HG03354 (cell line): ENCODE results near the gene MTRF1.
A peak's percentile ranks its signal among the peaks of the same experiment; 100 is the strongest.

ENCODE experiments used
- ATAC-seq: cut with Tn5 transposase; IDR thresholded peaks from one replicate; pipeline ENCODE4 v1.9.1; 2021; ENCODE audit warnings: mild to moderate bottlenecking; ENCODE audit not compliant: unreplicated experiment, poor library complexity, severe bottlenecking

The MTRF1 gene

GRCh38 chr13:41231025-41231677, 32.2 kb downstream of the MTRF1 start:
- no peak for ATAC-seq

GRCh38 chr13:41229356-41229755, 34.0 kb downstream of the MTRF1 start:
- no peak for ATAC-seq

GRCh38 chr13:41224113-41225110, 39.0 kb downstream of the MTRF1 start:
- ATAC-seq: no peak

DNA sequence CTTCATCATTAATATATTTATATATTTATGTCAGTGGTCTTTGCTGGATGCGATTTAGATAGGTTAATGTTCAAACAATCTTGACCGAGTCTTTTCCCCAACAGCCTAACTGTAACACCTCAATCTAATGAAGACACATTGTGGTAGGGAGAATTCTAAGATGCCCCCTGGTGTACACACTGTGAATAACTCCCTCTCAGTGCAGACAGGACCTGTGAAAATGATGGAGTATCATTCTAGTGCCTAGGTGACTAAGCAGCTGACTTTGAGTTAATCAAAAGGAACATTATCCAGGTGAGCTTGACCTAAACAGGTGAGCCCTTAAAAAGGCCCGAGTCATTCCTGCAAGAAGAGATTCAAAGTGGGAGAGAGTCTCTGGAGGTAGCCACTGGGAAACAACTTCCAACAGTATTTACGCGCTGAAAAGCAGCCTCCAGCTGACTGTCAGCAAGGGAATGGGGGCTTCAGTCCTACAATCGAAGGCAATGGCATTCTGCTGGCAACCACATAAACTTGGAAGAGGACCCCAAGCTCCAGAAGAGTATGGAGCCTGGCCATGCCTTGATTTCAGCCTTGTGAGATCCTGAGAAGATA, 41.0 kb downstream of the MTRF1 start:
- peak; percentile 85 for ATAC-seq

DNA sequence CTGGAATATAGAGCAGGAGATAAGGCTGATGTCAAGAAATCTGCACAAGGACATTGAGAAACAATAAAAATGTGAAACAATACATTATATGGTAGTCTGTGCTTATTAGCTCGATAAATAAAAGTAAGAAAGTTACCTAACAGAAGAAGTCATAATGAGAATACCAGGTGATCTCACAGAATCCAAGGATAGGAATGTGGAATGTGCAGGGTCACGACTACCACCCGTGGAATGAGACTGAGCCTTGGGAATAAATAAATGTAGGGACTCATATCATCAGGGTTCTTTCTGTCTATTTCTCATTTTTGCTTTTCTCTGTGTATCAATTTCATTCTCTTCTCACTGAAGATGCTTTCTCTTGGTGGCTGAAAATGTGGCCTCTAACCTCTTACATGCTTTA, 43.0 kb downstream of the MTRF1 start:
- no peak for ATAC-seq

- ATAC-seq: no peak
These were observed 47.2 kb downstream of the MTRF1 start for GRCh38 chr13:41216160-41216559.

DNA sequence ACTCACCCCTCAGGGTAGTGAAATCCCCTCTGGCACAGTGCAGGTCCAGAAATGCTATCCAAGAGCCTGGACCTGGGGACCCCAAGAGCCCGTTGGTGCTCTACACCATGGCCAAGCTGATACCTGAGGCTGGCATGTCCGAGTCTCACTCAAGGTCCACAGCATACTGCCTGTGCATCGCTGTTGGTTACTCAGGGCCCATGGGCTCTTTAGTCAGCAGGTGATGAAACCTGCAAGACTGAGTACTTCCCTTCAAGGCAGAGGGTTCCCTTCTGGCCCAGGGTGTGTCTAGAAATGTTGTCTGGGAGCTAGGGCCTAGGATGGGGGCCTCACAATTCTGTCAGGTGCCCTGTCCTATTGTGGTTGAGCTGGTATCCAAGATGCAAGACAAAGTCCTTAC, 49.5 kb downstream of the MTRF1 start:
- ATAC-seq: no peak

DNA sequence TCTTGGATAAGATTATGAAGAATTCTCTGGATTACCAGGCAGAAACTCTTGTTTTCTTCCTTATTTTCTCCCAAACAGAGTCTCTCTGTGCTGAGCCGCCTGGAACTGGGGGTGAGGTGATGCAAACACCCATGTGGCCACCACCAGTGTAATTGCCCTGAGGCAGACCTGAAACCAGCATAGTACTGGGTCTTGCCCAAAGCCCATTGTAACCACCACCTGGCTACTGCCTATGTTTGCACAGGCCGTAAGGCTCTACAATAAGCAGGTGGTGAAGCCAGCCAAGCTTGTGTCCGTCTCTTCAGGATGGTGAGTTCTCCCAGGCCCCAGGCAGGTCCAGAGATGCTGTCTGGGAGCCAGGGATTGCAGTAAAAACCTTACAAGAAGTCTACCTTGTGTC, 50.1 kb downstream of the MTRF1 start:
- no peak for ATAC-seq

DNA sequence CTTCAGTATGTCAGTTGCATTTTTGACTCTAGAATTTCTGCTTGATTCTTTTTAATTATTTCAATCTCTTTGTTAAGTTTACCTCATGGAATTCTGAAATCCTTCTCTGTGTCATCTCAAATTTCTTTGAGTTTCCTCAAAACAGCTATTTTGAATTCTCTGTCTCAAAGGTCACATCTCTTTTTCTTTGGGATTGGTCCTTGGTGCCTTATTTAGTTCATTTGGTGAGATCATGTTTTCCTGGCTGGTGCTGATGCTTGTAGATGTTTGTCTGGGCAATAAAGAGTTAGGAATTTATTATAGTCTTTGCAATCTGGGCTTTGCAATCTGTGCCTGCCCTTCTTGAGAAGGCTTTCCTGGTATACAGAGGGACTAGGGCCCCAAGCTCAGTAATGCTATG, 50.5 kb downstream of the MTRF1 start:
- no peak for ATAC-seq

- ATAC-seq: no peak
These were observed 52.3 kb downstream of the MTRF1 start for GRCh38 chr13:41211062-41211461.

- ATAC-seq: no peak
These were observed 56.9 kb downstream of the MTRF1 start for GRCh38 chr13:41206467-41206866.

GRCh38 chr13:41203810-41204209, 59.6 kb downstream of the MTRF1 start:
- no peak for ATAC-seq

DNA sequence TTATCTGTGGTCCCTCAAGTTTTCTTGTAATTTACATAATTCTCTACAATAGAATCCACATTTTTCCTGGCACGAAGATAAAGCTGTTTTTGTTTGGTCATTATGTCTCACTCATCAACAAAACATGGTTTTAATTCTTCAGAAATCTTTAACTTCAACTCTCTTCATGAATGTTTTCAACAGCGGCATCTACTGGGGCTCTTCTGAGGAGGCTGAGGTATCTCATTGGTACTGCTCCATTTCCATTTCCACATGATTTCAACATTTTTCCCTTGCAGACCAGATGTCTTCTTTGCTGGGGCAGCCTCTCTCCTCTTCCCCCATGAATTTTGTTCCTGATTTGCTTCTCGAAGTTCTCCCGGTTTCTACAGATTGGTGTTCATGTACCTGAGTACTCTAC, 63.2 kb downstream of the MTRF1 start:
- no peak for ATAC-seq

GRCh38 chr13:41199526-41199925, 63.9 kb downstream of the MTRF1 start:
- ATAC-seq: peak; percentile 88

- peak; percentile 34 for ATAC-seq
These were observed 64.3 kb downstream of the MTRF1 start for GRCh38 chr13:41199079-41199478.

DNA sequence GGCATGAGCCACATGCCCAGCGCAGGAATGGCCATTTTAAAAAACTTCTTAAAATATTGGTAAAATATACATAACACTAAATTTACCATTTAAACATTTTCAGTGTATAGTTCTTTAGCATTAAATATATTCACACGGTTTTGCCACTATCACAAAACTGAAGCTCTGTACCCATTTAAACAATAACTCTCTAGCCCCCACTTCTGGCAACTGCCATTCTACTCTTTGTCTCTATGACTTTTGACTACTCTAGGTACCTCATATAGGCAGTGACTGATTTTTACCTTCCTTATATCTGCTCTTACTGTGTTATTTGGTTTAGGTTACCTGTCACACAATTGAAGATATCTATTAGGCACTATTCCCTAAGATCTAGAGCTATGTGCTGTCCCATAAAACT, 66.8 kb downstream of the MTRF1 start:
- ATAC-seq: no peak

DNA sequence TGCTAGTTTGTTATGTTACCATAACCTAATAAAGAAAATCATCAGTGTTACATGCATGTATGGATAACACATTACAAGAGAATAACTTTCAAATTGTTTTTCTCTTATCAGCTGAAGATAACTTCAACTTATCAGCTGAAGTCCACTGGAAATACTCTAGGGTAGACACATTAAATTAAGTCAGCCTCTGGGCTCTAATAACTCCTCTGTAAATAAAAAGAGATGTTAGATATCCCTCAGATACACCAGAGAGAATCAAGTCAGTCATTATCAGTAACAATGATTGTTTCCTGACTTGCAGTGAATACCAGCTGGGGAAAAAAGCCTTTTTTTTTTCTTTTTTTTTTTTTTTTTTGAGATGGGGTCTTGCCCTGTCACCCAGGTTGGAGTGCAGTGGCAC, 67.4 kb downstream of the MTRF1 start:
- ATAC-seq: no peak

DNA sequence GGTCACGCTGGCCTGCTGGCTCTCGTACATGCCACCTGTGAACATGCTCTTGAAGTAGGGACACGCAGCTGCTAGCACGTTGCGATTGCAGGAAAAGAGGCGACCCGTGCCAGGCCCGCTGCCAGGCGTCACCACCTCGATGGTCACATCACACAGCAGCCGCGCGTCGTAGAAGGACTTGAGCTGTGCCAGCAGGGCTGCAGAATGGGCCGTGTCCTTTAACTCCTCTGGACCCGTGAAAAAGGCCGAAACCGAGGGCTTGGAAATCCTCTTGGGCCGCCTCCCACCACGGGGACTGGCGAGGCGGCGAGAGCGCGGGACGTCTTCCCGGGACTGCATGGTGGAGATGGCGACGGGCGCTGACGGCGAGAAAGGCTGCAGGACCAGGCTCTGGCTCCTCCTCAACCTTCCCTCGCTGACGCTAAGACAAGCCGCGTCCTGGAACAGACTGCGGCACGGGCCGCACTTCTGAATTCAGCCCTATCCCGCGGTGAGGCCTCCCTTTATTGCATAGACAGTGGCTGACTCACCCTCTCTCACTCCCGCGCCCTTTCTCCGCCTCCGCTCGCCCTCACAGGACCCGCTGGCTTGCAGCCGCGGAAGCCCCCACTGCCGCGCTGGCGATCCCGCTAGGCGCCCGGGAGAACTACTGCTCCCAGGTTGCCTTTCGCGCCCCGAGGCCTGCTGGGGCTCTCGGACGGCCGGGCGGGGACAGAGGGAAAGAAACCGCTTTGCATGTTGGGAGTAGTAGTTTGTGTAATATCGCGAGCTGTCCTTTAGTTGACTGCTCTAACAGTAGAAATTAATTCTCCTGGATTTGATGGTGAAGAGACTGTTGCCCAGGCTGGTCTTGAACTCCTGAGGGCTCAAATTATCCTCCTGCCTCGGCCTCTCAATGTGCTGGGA, 69.2 kb downstream of the MTRF1 start, which contains the start of gene KBTBD7:
TSS of gene KBTBD7 (minus strand) at position 651 of the 906 bp plus-strand sequence. CDS start at position 339, 312 bp downstream.
- ATAC-seq: peak; percentile 95

DNA sequence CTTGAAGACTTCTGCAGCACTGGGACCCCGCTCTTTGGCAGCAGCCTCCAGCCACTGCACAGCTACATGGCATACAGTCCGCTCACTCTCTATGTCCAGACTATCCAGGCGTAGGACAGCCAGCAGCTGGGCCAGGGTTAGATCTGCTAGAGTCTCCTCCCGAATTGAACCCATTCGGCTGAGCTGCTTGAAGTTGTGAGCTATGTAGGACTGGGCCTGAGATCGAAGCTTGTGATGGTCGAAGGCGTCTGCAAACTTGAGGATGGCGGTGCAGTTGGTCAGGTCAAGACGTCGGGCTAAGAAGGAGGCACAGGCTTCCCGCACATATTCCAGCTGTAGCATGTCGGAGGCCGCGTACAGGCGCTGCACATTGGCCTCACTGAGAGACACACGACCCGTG, 69.9 kb downstream of the MTRF1 start:
- no peak for ATAC-seq

DNA sequence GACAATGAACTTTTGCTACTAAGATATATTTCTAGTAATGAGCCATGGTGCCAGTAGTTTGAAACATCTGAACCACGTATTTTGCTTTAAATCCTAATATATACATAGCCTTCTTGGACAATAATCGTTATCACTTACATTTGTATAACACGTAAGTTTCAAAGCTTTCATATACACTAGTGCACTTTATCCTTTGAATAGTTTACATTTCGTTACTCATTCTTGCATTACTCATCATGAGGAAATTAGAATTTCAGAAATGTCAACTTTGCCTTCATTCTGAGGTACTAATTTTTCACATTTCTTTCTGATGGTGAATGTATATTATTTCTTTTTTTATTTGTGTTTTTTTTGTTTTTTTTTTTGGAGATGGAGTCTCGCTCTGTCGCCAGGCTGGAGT, 74.8 kb downstream of the MTRF1 start:
- ATAC-seq: no peak
